Suprapubic skin (tissue), 3 donors: ENCODE measurements around the gene DDTL.
"Not testable (repeated sequence)": the region's sequence is repeated elsewhere in the genome, so short reads cannot be mapped to it uniquely, and the experiment has no call there.

Experiments used
- CTCF ChIP-seq, 2 donors: fragments of 200-600 bp in 1 of 2; fragments of 450-650 bp in 1 of 2; sonication (generic) in 1 of 2; IDR thresholded peaks; one replicate each; pipeline ENCODE4 v1.5.1; 2016 to 2019; ENCODE audit warnings: antibody characterized with exemption in 2 of 2, mild to moderate bottlenecking in 1 of 2, moderate library complexity in 1 of 2
- EP300 ChIP-seq: sonication (generic); formaldehyde crosslinking; IDR thresholded peaks from one replicate; pipeline ENCODE4 v1.6.1; 2017; ENCODE audit warnings: antibody characterized with exemption

- TF ChIP-seq CTCF (IDR thresholded peaks at IDR 0.05); EP300: not testable (repeated sequence)
Observed at GRCh38 chr22:23953485-23953884, 13.2 kb upstream of the DDTL start.
